Midbrain (tissue), 1 donor: ENCODE measurements around the gene HIVEP3.

Experiments
- DNase-seq: peaks from one replicate; lab custom pipeline; 2025; lab: John Stamatoyannopoulos, UW

The HIVEP3 gene

DNA sequence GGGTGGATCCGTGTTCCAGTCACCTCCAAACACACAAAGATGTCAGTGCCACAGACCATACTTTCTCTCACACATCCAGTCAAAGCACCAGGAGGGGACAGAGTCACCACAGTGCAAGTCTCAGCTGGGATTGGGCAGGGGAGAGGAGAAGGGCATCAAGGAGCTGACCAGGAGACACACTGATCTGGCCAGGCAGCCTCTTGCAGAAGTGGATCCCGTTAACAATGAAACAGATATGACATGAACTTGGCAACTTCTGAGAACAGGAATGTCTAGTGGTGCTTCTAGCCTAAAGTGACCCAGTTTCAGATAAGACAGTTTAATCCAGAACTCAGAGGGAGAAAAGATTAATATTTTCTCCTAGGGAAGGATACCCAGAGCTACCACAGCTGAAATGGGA is 71.0 kb downstream of the HIVEP3 start:
- DNase-seq: no peak

GRCh38 chr1:41846625-41847405 is 71.9 kb downstream of the HIVEP3 start:
- DNase-seq: no peak

GRCh38 chr1:41844781-41845272 is 73.9 kb downstream of the HIVEP3 start:
- DNase-seq: no peak

DNA sequence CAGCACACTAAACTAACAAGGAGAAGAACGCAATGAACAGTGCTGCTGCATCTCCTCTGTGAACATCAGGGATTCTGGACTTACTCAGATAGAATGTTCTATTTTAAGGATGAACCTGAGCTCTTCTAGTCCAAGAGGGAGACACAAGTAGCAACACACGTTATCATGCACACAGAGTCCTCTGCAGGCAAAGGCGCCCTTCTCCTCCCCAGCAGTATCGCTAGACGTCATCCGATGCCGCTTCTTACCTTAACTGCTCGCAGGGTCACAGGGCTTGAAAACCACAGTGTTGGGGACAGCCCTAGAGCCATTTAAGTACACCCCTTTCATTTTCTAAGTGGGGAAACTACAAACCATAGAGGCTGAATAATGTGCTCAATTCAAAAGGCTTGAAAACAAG is 74.5 kb downstream of the HIVEP3 start:
- no peak for DNase-seq

DNA sequence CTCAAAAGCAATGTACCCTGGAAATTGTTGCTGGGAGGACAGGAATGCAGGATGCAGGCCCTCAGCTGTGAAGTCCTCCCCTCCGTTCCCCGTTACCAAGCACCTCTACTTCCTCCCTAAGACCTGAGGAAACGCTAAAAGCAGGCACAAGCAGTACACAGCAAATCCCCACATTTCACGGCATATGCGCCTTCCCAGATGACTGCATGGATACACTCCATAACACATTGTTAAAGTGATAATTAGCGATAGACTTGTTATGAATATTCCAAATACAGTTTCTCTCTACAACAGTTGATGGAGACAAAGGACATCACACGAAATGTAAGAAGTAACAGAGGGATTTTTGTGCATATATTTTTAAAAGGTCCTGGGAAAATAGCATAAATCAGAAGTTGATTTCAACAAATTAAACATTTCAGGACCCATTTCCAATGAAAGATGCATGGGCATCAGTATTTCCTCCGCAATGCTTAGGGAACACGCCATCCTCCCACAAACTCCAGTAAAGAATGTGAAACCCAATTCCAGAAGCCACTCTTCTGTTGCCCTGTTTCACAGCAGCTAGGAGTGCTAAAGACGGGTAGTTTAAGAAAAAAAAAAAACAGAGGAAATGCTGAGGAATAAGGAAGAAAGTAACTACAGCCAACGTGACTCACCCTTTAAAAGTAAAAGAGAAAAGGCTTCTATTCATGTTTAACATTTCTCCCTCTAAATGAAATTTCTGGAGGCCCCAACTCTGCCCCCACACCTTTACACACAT is 75.5 kb downstream of the HIVEP3 start:
- DNase-seq: no peak

GRCh38 chr1:41842326-41842725 is 76.4 kb downstream of the HIVEP3 start:
- DNase-seq: no peak

- no peak for DNase-seq
Observed at GRCh38 chr1:41840592-41841246, 78.0 kb downstream of the HIVEP3 start.

DNA sequence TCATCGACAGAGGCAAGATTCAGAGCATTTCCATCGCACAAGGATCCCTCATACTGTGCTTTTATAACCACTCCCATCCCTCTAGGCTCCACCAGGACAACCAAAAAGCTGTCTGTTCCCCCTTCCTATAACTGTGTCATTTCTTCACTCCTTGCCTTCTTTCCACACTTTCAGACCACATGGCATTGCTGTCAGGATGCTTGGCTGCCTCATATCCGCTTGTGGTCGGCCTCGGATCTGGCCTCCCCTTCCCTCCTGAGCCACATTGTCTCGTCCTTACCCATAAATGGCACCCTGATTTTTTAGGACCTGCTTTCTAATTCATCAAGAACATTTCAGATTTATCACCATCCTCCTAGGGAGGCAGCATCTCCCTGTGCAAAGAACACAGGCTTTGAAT is 80.5 kb downstream of the HIVEP3 start:
- DNase-seq: no peak

GRCh38 chr1:41837691-41838090 is 81.0 kb downstream of the HIVEP3 start:
- no peak for DNase-seq

GRCh38 chr1:41835485-41835884 is 83.2 kb downstream of the HIVEP3 start:
- DNase-seq: no peak

- DNase-seq: no peak
Observed at GRCh38 chr1:41833519-41834000, 85.2 kb downstream of the HIVEP3 start.

- no peak for DNase-seq
Observed at GRCh38 chr1:41830726-41831125, 88.0 kb downstream of the HIVEP3 start.

- no peak for DNase-seq
Observed at GRCh38 chr1:41827991-41828570, 90.6 kb downstream of the HIVEP3 start.

- no peak for DNase-seq
Observed at GRCh38 chr1:41823471-41823870, 95.3 kb downstream of the HIVEP3 start.

GRCh38 chr1:41822866-41823265 is 95.9 kb downstream of the HIVEP3 start:
- no peak for DNase-seq

GRCh38 chr1:41819843-41820242 is 98.9 kb downstream of the HIVEP3 start:
- no peak for DNase-seq

DNA sequence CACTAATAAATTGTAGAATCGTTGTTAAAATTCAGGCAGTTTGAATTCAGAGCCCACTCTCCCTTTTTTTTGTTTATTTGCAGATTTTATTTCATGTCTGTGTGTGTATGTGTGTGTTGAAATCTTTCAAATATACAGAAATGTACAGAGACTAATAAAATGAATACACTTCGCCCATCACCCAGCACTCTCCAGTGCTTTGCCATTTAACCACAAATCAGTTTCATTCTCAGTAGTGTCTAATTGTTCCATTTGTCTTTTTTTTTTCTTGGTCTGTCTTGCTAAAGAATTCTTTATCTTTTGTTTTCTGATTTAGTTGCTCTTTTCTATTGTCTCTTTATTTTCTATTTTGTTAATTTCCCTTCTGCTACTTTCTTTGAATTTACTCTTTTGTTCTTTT is 99.7 kb downstream of the HIVEP3 start:
- DNase-seq: no peak

- DNase-seq: no peak
Observed at GRCh38 chr1:41816061-41816460, 102.7 kb downstream of the HIVEP3 start.

DNA sequence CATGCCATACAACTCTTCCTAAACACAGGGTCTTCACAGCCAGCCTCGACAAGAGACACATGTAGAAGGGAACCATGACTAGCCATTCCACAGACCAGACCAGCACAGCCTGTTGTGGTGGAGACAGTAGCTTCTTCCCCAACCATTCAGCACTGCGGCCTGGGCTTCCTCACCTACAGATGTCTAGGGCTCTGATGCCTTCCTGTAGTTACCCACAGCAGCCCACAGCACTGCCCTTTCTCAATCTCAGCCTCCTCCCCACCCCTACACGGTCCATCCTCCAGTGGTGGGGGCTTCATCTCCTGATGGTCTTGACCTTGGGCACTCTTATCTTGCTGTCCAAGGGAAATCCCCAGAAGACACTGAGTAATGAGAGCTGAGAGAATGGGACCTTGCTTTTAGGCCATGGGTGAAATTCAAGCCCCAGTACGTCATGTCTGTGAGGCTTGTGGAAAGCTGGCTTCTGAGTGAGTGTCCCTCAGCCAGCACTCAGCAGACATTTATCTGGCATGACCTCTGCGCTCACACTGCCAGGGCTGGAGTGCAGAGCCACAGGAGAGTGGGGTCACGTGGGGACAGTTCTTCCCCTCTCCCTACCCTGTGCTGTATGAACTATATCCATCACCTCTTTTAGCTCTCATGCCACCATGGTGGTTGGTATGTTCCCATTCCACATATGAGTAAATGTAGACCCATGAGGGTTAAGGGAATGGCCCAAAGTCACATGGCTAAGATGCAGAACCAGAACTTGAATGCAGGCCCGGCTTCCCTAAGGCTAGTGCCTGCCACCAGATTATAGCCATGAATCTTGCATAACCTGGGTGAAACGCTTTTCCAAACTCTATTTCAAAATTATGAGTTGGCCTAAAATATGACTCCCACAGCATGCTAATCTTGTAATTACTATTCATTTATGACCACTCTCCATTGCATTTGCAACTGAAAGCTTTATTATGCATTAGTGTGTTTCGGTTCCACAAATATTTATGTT is 104.7 kb downstream of the HIVEP3 start:
- no peak for DNase-seq

GRCh38 chr1:41813226-41813625 is 105.5 kb downstream of the HIVEP3 start:
- DNase-seq: no peak

GRCh38 chr1:41812453-41812852 is 106.3 kb downstream of the HIVEP3 start:
- DNase-seq: no peak
